ENCODE results near the gene HUNK.
"Not testable (repeated sequence)": the region's sequence is repeated elsewhere in the genome, so short reads cannot be mapped to it uniquely, and the experiment has no call there.

Gene HUNK

DNA sequence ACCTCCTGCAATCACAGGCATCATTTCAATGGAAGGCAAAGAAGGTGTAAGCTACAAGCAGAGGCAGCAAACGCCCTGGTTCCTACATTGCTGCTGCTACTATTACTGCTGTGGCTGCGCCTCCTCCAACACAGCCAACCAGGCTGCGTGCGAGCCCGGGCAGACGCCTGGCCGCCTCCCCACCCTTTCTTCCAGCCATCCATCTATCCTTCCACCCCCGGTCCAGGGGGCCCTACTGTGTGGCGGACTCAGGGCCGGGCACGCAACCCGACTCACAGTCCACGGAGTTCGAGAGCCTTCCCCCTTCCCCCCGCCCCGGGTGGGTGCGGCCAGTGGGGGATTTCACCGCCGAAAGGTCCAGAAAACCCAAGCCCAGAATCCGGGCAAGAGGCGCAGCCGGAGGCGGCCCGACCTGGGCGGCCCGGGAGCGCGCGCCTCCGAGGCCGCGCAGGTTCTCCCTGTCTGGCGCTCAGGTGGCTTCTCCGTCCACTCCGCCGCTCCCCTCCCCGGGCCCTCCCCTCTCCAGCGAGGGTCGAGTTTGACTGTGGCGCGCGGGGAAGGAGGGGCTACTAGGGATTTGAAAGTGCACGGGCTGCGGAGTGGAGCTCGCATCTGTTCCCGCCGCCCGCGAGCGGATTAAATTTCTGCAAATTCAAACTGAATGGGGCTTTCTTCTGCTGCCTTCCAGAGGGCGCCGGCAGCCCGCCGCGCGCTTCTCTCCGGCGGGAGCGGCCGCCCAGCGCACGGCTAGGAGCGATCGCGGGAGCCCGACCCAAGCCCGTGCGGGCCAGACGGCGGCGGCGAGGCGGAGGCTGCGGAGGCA is at the start of gene HUNK:
Gene HUNK (plus strand): TSS at position 569 of the 823 bp plus-strand sequence. CDS start 655 bp downstream, outside the sequence.
- peak; percentile 55 for DNase-seq

GRCh38 chr21:31829736-31830472 is 42.9 kb upstream of the HUNK start:
- no peak for DNase-seq

DNA sequence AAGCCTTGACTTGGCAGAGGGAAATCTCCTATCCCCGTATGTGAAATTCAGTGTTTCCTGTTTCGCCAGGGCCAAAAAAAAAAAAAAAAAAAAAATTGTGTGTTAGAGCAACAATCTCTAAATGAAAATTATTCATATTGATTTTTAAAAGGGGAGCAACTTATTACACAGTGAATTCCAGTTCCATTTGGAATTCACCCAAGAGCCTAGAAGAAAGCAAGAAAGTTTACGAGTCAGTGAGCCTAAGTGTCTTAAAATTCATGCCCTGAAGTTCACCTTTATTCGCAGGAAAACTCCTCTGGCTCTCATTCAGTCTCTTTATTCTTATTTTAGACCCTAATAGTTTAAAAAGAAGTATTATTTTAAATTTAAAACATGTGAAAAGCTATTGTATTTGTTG is 42.1 kb upstream of the HUNK start:
- no peak for DNase-seq

DNA sequence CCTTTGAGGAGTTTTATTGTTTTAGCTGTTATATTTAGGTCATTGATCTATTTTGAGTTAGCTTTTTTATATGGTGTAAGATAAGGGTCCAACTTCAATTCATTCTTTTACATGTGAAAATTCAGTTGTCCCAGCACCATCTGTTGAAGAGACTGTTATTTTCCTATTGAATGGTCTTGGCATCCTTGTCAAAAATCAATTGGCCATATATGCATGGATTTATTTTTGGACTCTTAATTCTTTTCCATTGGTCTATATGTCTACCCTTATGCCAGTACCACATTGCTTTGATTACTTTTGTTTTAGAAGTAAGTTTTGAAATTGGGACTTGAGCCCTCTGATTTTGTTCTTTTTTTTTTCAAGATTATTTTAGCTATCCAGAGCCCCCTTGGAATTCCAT is 35.8 kb upstream of the HUNK start:
- DNase-seq = no peak

DNA sequence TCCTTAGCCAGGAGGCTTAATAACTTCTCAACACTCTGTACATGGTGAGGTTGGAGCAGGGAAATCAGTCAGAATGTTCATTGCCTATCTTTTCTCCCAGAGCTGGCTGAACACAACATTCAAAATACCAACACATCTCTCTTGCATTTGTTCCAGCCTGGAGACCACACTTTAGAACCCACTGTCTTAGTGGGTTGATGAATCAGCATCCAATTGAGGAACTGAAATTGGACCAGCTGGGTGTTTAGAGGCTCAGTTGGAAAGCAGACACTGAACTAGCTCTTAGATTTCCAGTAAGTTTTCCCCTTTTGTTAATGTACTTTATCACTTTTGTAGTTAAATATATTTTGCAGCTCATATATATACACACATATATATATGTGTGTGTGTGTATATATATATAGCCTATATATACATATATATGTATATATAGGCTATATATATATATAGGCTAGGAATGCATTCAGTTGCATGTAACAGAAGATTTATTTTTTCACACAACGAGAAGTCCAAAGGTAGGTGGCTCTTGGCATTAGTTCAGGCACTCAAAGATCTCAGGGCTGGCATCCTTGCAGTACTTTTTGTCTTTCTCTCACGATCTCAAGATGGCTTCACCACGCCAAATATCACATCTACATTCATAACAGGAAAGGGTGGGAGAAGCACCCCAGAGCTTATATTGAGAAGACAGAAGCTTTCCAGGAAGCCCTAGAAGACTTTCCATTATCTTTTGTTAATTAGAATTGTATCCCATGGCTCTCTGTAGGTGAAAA is 35.0 kb upstream of the HUNK start:
- DNase-seq = no peak

- DNase-seq = no peak
These were observed 34.0 kb upstream of the HUNK start for GRCh38 chr21:31838586-31839355.

GRCh38 chr21:31844206-31844605 is 28.6 kb upstream of the HUNK start:
- DNase-seq = no peak

- DNase-seq = no peak
These were observed 27.6 kb upstream of the HUNK start for GRCh38 chr21:31845151-31845729.

DNA sequence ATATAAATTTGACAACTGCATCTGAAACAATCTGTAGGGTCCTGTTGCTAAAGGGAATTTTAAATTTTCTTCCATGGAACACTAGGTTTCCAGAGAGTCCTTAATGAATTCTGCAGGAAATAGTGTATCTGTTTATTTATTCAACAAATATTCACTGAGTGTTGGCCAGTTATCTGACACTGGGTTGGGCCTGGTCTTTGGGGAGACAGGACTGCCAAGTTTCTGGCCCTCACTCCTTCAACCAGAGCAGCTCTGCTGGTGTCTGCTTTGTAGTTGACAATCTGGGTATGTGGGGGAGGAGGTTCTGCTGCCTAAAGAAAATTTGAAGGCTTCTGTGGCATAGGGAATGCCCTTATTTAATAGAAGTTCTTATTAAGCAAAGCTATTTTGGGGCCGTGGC is 26.1 kb upstream of the HUNK start:
- DNase-seq = no peak

GRCh38 chr21:31847761-31848160 is 25.1 kb upstream of the HUNK start:
- DNase-seq = no peak

DNA sequence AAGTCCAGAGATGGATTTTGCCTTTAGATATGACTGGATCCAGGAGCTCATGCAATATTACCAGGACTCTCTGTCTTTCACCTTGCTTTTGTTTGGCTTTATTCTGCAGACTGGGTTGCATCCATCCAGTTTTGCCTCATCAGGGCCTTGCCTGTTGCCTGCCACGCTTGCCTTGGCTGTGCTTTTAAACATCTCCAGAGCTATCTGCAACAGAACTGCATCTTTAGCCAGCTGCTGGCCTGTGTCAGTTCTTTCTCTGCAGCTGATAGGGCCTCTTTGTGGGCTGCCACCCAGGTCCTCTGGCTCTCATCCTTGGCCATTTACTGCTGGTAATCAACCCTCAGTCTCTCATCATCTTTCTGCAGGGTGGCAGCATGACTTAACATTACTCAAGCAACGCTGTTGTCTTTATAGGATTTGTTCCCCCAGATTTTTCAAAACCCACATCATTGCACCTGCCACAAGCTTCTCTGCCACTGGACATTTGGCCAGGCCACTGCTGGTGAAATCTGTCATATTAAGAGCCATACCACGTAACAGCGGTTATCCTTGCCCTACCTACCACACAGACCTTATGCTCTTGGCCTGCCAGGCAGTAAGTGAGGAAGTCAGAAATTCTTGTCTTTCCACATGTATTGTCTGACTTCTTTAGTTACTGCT is 24.4 kb upstream of the HUNK start:
- no peak for DNase-seq

DNA sequence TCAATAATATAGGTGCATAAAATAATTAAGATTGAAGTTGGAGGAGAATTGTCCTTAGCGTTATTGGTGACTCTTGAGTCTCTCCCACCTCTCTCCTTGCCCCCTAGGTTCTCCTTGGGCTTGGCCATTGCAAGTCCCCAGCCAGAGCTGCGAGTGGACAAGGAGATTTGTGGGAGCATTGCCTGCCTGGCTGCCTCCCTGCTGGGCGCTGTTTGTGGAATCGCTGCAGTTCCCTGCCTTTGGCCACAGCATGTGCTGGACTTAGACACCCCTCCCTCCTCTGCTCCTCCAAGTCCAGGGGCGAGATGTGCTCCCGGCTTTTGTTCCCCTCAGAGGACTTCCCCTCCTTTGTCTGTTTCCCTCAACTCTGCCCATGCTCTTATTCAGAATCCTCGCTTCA is 21.9 kb upstream of the HUNK start:
- no peak for DNase-seq

- DNase-seq = peak; percentile 11
These were observed 17.6 kb upstream of the HUNK start for GRCh38 chr21:31855180-31855579.

DNA sequence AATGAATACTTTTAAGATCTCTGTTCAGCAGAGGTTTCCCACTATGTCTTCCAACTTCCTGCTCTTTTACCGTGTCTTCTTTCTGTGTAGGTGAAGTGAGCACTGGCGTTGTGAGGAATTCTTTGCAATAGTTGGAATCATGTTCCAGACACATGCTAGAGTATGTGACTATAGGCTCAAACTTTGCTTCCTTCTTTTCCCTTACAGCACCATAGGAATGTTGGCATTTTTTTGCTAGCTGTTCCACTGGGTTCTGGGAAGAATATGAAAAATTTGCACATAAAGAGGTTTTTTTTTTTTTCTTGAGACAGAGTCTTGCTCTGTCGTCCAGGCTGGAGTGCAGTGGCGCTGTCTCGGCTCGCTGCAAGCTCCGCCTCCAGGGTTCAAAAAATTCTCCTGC is 15.7 kb upstream of the HUNK start:
- DNase-seq = no peak

DNA sequence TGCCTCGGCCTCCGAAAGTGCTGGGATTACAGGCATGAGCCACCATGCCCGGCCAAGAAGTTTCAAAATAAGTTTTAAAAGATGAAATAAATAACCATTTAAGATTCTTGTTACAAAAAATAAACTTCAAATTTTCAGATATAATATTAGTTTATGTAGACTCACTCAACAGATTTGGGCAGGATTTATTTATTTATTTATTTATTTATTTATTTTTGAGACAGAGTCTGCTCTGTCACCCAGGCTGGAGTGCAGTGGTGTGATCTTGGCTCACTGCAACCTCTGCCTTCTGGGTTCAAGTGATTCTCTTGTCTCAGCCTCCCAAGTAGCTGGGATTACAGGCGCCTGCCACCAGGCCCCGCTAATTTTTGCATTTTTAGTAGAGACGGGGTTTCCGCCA is 15.2 kb upstream of the HUNK start:
- not testable (repeated sequence) for DNase-seq

DNA sequence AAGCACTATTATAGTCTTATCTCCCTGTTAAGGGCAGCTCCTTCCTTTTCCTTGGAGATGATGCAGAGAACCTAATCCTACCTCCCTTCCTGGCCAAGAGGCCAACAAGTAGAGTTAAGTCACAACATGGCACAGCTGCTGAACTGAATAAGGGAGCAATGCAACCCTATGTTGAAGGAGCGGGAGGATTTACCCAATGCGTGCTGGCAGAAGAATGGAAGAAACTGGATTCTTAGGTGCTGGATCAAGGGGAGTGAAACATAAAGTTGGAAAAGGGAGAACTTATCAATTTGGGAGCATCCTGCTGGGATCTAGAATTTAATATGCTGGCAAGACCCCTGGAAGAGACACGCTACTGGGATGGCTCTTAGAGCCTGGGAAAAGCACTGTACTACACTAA is 12.0 kb upstream of the HUNK start:
- DNase-seq = no peak

GRCh38 chr21:31862078-31862477 is 10.7 kb upstream of the HUNK start:
- no peak for DNase-seq

DNA sequence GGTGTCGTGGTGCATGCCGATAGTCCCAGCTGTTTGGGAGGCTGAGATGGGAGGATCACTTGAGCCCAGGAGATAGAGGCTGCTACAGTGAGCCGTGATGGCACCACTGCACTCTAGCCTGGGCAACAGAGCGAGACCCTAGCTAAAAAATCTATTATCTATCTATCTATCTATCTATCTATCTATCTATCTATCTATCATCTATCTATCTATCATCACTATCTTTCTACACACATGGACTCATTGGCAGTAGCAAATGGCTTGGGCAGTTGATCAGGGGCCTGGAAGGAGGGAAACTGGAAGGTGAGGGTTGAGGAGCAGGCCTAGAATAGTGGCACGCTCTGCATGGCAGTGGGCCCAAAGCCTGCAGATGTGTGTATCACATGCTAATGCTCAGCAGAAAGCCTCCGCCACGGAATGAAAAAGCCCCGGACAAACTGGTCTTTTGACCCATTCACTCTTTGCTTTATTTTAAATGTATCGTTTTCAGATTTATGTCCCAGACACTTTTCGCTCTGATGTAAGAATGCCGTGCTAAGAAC is 7.3 kb upstream of the HUNK start:
- DNase-seq = no peak

GRCh38 chr21:31866077-31866511 is 6.7 kb upstream of the HUNK start:
- DNase-seq = peak; percentile 70

- no peak for DNase-seq
These were observed 3.1 kb upstream of the HUNK start for GRCh38 chr21:31869750-31870149.

DNA sequence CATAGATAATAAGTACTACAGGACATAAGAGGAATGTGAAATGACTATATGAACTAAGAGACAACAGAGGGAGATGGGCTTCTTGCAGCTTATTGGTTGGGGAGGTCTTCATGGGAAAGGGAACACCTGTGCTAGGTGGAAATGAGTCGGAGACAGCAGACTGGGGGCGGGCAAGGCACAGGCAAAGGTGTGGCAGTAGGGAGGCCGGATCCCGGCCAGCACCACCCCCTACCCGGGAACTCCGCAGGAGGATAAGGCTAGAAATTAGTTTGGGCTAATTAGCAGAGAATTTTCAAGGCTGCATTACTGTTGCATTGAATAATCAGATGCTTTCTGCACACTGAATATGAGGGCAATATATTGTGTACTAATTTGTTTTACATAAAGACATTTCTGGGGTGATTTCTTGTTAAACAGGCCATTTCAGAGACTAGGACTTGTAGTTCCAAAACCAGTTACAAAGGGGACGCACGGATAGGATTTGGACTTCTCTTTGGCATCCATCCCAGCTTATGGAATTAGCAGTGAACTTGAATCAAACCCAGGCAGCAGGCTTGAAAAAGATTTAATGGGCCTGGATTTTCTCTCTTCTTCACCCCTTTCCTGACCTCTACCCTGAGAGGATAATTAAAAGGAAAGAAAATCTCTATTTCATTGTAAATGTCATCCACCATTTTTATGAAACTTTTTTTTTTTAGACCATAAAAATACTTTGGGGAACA is 2.2 kb upstream of the HUNK start:
- DNase-seq = no peak

Data from fibroblast of skin of right quadriceps (primary cell).